OCI-LY1 (cell line): Measurements from ENCODE around the gene EDDM3A.

Experiments used
- CTCF ChIP-seq: fragments of 200-600 bp; sonication (generic), shearing (Covaris generic); IDR thresholded peaks from 2 replicates; pipeline ENCODE4 v1.5.1; 2017; ENCODE audit warnings: mild to moderate bottlenecking, antibody characterized with exemption, low read length, moderate library complexity, mixed read lengths
- EZH2 ChIP-seq: fragments of 200-600 bp; sonication (generic), shearing (Covaris generic); IDR thresholded peaks from 2 replicates; pipeline ENCODE4 v1.8.0; 2017; ENCODE audit warnings: borderline replicate concordance, mixed run types, mild to moderate bottlenecking, antibody characterized with exemption, low read length, moderate library complexity, mixed read lengths

- TF ChIP-seq CTCF (no peak), EZH2 (no peak)
Measured at GRCh38 chr14:20698018-20698329, 47.7 kb upstream of the EDDM3A start.
